Measurements from ENCODE around the gene PRSS1.
"Not testable (repeated sequence)": the region's sequence is repeated elsewhere in the genome, so short reads cannot be mapped to it uniquely, and the experiment has no call there.

The PRSS1 gene

GRCh38 chr7:142746264-142746663 is 3.0 kb upstream of the PRSS1 start:
- DNase-seq (ENCODE audit: low spot score) (no peak), FAIRE-seq (no peak)

DNA sequence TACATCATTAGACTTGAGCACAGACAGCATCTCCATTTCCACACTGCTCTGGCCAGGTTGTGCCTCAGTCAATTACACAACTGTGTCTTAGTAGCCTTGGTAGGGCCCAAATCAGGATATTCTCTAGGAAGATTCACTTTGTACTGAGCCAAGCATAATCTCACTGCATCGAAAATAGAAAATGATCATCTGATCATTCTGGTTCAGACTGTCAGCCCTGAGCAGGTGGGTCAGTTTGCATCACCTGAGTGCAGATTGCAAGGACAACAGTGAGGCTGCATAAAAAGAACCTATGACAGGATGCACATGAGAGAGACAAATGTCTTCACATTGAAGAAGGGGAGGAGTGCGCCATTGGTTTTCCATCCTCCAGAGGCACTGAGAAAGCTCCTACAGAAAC is 862 bp upstream of the PRSS1 start:
- FAIRE-seq; DNase-seq (ENCODE audit: low spot score): not testable (repeated sequence)

DNA sequence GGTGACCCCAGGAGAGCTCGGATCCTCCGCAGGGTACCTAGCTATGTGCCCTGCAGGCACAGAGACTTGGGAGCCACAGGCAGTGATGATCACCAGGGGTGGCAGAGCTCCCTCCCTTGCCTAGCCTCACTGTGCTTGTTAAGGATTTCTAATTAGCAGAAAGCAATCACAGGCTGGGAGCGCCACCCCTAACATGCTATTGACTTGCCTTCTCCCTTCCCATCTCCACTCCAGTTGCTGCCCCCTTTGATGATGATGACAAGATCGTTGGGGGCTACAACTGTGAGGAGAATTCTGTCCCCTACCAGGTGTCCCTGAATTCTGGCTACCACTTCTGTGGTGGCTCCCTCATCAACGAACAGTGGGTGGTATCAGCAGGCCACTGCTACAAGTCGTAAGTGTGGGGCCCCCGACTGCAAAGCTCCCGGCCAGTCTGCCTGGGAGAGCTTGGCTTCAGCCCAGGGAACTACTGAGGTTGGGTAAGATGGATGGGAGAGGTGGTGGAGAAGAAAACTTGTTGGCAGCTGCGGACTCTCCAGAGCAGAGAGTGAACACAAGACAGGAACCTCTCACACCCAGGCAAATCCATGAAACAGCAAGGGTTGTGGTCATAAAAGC is 1.2 kb downstream of the PRSS1 start:
- FAIRE-seq (no peak), DNase-seq (ENCODE audit: low spot score) (no peak)

DNA sequence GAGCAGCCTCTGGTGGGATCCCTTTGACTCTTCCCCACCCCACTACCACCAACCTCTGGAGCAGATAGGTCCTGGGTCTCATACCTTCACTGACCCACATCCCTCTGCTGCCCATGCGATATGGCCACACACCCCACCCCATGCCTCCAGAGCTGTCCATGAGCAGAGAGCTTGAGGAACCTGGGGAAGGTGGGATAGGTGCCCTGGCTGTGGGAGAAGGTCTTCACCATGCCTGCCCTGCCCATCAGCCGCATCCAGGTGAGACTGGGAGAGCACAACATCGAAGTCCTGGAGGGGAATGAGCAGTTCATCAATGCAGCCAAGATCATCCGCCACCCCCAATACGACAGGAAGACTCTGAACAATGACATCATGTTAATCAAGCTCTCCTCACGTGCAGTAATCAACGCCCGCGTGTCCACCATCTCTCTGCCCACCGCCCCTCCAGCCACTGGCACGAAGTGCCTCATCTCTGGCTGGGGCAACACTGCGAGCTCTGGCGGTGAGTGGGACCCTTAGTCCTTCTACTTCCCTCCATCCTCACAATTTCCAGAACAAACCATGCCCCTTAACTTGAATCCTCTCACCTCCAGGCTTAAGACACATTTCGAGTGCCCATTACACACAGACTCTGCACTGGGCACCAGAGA is 2.4 kb downstream of the PRSS1 start:
- DNase-seq (ENCODE audit: low spot score); FAIRE-seq: not testable (repeated sequence)

- DNase-seq (ENCODE audit: low spot score) (no peak), FAIRE-seq (no peak)
Measured at GRCh38 chr7:142752376-142753225, 3.3 kb downstream of the PRSS1 start.

DNA sequence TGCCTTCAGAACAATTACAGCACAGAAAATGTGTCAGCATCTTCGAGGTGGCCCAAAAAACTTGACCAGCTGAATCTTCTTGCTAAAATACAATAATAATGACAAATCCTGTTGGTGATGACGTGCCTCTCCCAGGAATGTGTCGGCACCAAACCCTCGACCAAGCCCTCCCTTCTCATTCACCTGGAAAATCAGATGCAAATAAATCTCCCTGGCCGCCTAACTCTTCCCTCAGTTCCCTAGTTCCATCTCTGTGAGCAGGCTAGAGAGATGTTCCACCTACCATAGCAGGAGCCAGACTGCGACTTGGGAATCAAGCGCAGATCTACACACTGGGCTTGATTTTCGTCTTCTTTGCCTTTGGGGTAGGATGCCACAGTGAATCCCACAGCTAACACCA is 4.1 kb downstream of the PRSS1 start:
- FAIRE-seq (no peak), DNase-seq (ENCODE audit: low spot score) (no peak)

GRCh38 chr7:142753925-142754491 is 4.7 kb downstream of the PRSS1 start:
- not testable (repeated sequence) for FAIRE-seq; DNase-seq (ENCODE audit: low spot score)

- FAIRE-seq = no peak
- no peak for DNase-seq (ENCODE audit: low spot score)
Measured at GRCh38 chr7:142754681-142755575, 5.7 kb downstream of the PRSS1 start.

- not testable (repeated sequence) for DNase-seq (ENCODE audit: low spot score)
Measured at GRCh38 chr7:142758312-142758711, 9.0 kb downstream of the PRSS1 start.

GRCh38 chr7:142759433-142759832 is 10.2 kb downstream of the PRSS1 start:
- no peak for FAIRE-seq
- DNase-seq (ENCODE audit: low spot score) = no peak

More at GRCh38 chr7:142758312-142758711, 9.0 kb downstream of the PRSS1 start:
- FAIRE-seq = not testable (repeated sequence)

- no peak for DNase-seq (ENCODE audit: low spot score)
- FAIRE-seq = no peak
Measured at GRCh38 chr7:142760071-142760642, 10.9 kb downstream of the PRSS1 start.

- not testable (repeated sequence) for FAIRE-seq; DNase-seq (ENCODE audit: low spot score)
Measured at GRCh38 chr7:142761606-142762005, 12.3 kb downstream of the PRSS1 start.

- DNase-seq (ENCODE audit: low spot score) (no peak), FAIRE-seq (no peak)
Measured at GRCh38 chr7:142762104-142762503, 12.8 kb downstream of the PRSS1 start.

- no peak for DNase-seq (ENCODE audit: low spot score)
- no peak for FAIRE-seq
Measured at GRCh38 chr7:142767451-142767850, 18.2 kb downstream of the PRSS1 start.

GRCh38 chr7:142767861-142768260 is 18.6 kb downstream of the PRSS1 start:
- no peak for FAIRE-seq
- no peak for DNase-seq (ENCODE audit: low spot score)

DNA sequence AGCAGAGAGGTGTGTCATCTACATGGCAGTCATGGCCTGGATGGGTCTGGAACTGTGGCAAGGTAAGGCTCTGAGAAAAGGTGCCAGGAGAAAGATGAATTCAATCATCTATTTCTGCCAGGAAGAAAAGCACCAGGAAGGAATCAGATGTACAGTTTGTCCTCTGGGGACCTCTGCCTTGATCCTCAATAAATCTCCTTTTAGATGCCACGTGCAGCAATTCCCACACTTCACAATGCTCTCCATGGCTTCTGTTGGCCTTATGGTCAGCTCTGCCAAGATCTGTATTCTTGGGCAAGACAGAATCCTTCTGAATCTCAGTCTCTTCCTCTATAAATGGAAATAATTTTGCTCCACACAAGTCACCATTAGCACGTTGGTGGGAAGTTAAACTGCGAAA is 19.6 kb downstream of the PRSS1 start:
- not testable (repeated sequence) for FAIRE-seq; DNase-seq (ENCODE audit: low spot score)

- FAIRE-seq (no peak), DNase-seq (ENCODE audit: low spot score) (no peak)
Measured at GRCh38 chr7:142770661-142771352, 21.5 kb downstream of the PRSS1 start, which contains the start of gene PRSS2. TSS of gene PRSS2 (plus strand) at chr7:142770970. CDS start at chr7:142770983, 13 bp downstream.

DNA sequence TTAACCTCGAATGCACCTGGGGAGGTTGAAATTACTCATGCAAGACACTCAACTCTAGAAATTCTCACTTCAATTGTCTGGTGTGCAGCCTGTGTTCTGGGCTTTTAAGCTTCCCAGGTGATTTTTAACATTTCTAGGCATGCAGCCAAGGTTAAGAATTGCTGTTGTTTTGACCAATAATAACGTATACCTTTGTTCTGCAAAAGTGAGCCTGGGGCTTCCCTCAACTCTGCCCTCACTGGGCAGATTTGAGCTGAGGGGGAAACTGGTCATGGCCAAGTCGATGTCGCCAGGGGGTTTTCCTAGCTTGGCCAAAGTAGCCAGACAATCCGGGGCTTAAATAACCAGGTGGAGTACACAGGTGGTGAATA is 22.1 kb downstream of the PRSS1 start:
- no peak for DNase-seq (ENCODE audit: low spot score)
- FAIRE-seq = no peak

DNA sequence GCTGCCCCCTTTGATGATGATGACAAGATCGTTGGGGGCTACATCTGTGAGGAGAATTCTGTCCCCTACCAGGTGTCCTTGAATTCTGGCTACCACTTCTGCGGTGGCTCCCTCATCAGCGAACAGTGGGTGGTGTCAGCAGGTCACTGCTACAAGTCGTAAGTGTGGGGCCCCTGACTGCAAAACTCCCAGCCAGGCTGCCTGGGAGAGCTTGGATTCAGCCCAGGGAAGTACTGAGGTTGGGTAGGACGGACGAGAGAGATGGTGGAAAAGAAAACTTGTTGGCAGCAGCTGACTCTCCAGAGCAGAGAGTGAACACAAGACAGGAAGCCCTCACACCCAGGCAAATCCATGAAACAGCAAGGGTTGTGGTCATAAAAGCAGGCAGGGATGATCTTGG is 22.8 kb downstream of the PRSS1 start:
- no peak for DNase-seq (ENCODE audit: low spot score)
- FAIRE-seq = no peak

DNA sequence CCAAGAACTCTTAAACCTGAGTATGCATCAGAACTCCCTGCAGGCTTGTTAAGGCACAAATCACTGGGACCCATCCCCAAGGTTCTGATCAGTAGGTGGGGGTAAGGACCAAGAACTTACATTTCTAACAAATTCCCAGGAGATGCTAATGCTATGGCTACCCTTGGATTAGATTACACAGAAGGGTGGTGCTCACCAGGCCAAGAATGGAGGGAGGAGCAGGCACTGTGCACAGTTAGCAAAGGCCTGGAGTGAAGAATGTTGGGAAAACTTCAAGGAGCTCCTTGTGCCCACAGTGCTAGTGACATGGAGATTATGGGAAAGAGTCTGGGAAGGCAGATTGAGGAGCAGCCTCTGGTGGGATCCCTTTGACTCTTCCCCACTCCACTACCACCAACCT is 23.4 kb downstream of the PRSS1 start:
- DNase-seq (ENCODE audit: low spot score) (no peak), FAIRE-seq (no peak)
